Activated naive CD4-positive, alpha-beta T cell treated with Interleukin-2 at 50 U/mL for 16 hours (primary cell): ENCODE results near the gene PRICKLE4.

Experiments
- DNase-seq: peaks from one replicate; pipeline ENCODE4 v3.0.0-alpha.2; 2020

The PRICKLE4 gene

GRCh38 chr6:41780551-41781365 is at the start of gene PRICKLE4:
TSS of gene PRICKLE4 (plus strand) at chr6:41780782. CDS start at chr6:41783474, 2,692 bp downstream.
- DNase-seq = no peak

DNA sequence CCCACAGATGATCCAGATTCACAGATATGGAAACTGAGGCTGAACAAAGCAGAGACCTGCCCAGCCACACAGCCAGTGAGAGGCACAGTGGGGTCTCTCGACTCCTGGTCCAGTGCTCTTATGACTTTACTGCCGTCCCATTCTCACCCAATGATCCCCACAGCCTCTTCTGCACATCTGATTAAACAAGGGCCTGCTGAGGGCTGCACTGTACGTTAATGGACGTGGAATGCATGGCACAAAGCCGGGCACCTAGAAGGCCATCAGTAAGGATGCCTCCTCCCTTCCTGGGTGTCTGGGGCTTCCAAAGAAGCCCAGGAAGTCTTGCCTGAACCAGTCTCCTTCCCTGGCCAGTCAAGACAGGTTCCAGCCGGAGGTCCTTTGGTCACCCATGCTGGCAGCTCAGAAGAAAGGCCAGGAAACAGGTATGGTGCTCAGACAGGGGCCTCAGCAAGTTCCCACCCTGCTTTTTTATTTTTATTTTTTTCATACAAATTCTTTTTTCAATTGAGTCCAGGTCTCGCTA is 49.0 kb upstream of the PRICKLE4 start:
- DNase-seq = no peak

- no peak for DNase-seq
Observed at GRCh38 chr6:41732149-41732548, 48.4 kb upstream of the PRICKLE4 start.

- DNase-seq = peak; percentile 70
Observed at GRCh38 chr6:41732591-41733359, 47.8 kb upstream of the PRICKLE4 start.

DNA sequence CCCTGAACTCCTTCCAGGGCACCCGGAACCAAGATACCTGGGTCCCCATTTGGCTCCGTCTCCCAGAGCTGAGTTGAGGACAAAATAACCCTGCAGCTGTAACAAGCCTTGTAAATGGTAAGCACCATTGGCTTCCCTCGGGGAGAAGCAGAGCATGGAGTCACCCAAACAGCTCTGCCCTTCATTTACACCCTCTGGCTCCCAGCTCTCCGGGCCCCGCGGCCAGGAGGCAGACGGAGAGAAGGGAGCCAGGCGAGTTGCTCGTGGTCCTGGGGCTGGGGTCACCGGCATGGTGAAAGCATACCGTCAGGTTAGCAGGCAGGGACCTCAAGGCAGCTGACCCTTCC is 47.2 kb upstream of the PRICKLE4 start:
- DNase-seq = no peak

DNA sequence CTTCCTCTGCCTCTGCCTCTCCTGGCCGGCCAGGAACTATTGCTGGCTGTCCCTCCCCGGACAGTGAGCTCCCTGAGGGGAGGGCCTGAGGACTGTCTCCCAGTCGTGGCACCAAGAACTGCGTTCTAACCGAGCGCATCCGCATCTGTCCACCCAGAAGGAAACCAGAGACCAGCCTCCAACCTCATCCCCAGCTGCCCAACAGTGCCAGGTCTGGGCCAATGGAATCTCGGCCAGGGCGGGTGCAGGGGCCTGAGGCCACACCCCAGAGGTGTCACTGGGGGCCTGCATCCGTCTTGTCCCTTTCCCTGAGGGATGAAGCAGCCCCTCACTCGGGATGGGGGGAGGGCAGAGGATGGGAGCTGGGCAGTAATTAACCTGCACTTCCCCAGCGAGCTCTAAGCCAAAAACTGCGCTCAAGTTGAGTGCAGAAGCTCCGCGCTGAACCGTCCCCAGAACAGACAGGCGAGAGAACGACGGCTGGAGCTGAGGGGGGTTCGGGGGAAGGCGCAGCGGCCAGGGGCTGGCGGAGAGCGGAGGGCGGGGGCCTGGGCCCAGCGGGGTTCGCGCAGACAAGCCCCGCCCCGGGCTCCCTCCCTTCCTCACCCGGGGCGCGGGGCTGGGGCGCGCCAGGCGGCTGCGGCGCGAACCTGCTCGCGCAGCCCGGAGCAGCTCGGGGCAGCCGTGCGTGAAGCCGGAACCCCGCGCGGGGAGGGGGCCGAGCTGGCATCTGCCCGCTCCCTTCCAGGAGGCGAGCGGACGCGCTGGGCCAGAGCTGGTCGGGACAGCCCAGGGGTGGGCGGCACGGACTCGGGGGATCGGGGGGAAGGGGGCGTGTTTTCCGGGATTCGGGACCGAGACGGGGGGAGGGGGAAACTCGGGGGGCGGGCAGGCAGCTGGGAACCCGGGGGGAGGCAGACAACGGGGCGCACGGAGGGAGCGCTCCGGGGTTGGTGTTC is 46.6 kb upstream of the PRICKLE4 start:
- peak; percentile 64 for DNase-seq

- peak; percentile 72 for DNase-seq
Observed at GRCh38 chr6:41734666-41735426, 45.7 kb upstream of the PRICKLE4 start.

GRCh38 chr6:41735427-41736185 is 45.0 kb upstream of the PRICKLE4 start, which contains the start of gene TFEB:
TSS of gene TFEB (minus strand) at chr6:41735608. CDS start at chr6:41691213, 44,395 bp downstream.
- DNase-seq = peak; percentile 94

DNA sequence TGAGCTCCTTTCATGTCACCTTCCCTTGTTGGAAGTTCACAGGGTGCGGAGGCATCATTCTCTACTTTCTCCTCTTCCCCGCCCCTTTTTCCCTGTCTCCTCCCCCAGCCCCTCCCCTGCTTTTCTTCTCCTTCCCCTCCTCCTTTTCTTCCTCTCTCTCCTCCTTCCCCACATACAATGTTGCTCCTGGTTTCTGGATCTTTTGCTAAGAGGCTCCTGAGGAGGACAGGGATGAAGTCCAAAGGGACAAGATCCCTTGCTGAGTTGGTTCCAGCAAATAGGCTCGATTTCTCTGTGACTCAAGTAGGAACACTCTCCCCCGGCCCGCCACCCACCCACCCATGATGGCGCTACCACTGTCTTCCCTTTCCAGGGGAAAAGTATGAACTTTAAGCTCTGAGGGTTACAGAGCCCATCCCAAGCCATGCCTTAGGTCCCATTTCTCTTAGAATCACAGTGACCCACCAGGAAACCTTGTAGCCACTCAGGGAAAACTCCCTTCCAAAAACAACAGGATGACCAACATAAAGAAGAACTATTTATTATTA is 44.3 kb upstream of the PRICKLE4 start:
- no peak for DNase-seq

- no peak for DNase-seq
Observed at GRCh38 chr6:41736800-41737555, 43.6 kb upstream of the PRICKLE4 start.

DNA sequence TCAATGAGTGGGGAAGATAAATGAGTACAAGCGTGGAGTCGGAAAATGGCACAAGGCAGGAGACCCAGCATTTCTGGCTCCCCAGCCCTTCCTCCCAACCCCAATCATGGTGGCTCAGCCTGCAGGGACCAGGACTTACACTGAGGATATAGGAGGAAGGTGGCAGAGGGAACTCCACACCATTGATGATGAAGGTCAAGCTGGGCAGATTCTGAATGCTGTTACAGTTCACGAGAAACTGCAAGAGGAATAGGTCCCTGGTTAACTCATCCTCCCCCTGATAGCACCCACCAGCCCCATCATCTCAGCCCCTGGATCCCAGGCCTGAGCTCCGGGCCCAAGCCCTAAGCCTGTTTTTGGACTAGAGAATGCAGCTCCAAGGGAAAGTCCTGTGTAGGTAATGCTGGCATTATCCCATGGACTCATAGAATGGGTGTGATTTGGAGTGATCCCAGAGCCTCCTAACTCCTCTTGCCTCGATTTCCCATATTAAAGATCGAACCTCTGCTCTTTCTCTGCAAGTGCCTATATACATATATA is 42.9 kb upstream of the PRICKLE4 start:
- no peak for DNase-seq

DNA sequence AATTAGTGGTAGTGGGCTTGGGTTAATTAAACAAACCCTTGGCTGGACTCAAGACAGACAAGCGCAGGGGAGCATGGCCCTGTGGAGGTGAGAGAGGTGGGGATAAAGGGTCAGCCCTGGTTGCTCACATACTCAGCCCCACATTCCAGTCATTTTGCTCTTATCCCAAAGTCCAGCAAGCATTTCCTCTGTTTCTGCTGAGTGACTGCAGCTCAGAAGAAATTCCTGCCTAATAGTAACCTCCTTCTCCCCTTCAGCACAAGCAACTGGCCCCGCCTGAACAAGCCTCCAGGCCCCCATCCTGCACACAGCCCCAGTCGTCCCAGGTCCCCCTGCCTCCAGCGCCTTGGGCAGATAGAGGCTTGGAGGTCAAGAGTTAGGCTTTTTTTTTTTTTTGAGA is 41.5 kb upstream of the PRICKLE4 start:
- DNase-seq = no peak

DNA sequence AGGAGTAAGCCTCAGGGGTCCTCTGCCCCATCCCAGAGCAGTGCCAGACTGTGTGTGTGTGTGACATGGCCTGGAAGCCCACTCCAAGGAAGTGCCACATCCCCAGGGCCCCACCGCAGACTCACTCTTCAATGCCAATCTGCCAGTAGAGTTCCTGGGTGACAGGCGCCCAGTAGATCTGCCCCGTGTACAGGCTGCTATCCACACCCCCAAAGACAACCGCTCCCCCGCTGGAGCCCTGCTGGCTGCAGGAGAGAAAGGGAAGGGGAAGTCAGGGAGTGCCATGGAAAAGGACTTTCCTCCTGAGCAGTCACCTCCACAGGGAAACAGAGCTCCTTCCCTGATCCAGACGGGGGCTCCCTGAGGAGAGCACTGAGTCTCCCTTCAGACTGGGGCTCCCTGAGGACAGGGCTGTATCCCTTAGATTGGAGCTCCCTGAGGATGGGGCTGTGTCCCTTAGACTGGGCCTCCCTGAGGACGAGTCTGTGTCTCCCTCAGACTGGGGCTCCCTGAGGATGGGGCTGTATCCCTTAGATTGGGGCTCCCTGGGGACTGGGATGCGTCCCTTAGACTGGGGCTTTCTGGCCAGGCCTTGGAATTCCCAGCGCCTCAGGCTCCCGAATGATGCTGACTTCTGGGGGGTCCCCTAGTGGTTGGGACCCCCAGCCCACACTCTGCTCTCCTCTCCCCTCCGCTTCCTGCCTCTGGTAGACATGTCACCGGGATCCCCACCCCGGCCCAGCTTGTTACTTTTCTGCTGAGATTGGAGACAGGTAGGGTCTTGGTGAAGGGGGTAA is 40.0 kb upstream of the PRICKLE4 start:
- no peak for DNase-seq

- no peak for DNase-seq
Observed at GRCh38 chr6:41741625-41742490, 38.7 kb upstream of the PRICKLE4 start.

DNA sequence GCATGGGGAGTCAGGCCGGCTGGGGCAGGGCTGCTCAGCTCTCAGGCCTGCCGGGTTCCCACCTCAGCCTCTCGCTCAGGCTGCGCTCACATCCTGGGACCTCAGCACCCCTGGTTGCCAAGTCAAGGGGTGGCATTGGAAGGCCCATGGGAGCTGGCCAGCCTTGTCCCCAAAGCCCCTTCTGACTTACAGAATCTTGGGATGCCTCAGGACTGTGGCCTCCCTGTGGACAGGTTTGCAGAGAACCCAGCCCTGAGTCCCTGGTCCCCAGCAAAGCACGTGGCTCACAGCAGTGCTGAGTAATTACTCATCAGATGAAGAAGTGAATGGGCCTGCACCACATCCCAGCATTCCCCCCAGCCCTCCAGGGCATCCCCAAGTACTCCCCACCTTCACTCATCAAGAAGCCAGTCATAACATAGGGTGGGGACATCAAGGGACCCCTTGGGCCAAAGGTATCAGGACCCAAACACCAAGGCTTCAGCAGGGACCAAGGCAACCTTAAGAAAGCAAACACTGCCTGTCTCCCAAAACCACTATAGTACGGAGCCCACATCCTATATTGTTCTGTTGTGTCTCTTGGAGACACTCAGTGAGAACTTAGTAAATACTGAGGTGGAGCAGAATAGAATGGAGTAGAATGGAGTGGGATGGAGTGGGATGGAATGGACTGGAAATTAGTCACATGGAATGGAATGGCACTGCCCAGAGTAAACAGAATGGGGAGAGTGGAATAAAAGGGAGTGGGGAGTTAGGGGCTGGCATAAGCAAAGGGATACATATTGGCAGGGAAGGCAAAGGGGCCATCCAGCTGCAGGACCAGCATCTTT is 37.0 kb upstream of the PRICKLE4 start:
- no peak for DNase-seq

DNA sequence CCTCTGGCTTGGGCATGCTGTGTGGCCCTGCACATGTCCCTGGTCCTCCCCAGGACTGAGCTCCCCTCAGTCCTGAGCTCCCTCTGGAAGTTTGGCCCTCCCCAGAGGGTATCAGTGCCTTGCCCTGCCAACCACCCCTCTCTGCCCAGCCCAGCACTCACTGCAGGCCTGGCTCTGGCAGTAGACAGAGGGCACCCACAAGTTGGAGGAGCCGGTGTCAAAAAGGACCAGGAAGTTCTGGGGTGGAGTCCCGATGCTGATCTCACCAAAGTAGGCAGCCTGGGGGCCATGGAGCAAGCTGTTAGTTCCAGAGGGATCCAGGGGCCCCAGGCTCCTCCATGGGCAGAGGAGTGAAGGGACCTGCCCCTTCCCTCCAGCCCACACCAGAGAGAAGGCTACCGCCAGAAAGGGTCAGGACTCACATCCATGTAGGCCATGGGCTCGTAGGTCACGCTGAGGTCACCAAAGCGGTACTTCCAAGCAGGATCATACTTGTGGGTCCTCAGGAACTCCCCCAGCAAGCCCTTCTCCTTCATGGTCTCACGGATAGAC is 36.3 kb upstream of the PRICKLE4 start:
- no peak for DNase-seq

GRCh38 chr6:41746107-41746506 is 34.5 kb upstream of the PRICKLE4 start:
- DNase-seq = no peak
